Activated naive CD4-positive, alpha-beta T cell treated with anti-CD3 and anti-CD28 coated beads, Interleukin-2, amount 50 U/mL, for 72 hours (primary cell): ENCODE data around the gene SLC39A7. TPM values are rescaled to one million over a fixed set of nuclear protein-coding genes. Genes with fewer than 3 reads are reported as not detected.
A peak's percentile ranks its signal among the peaks of the same experiment; 100 is the strongest.
"Not testable (repeated sequence)": the region's sequence is repeated elsewhere in the genome, so short reads cannot be mapped to it uniquely, and the experiment has no call there.

Experiments
- ATAC-seq, 2 donors: fragments of 150-1000 bp; cut with Tn5 transposase; 2 replicates each; pipeline ENCODE4 v1.10.0; 2021; ENCODE audit warnings: mild to moderate bottlenecking in 2 of 2, moderate library complexity in 2 of 2
- DNase-seq, 2 donors: peaks; one replicate each; pipeline ENCODE4 v3.0.0; 2021 to 2022; ENCODE audit warnings: low spot score in 2 of 2
- H3K27ac Mint-ChIP-seq, 2 donors: one replicate each; pipeline ENCODE4 v1.8.0; 2022; ENCODE audit warnings: mild to moderate bottlenecking in 2 of 2, mixed read lengths in 2 of 2
- H3K36me3 Mint-ChIP-seq, 2 donors: one replicate each; pipeline ENCODE4 v1.8.0; 2022; ENCODE audit warnings: mixed read lengths in 2 of 2
- H3K9me3 Mint-ChIP-seq, 2 donors: one replicate each; pipeline ENCODE4 v1.8.0; 2022; ENCODE audit warnings: mixed read lengths in 2 of 2
- total RNA-seq, 2 donors: library from RNA; stranded (reverse); gene quantifications; one replicate each; pipeline ENCODE4 v1.2.3, GENCODE V29; 2022

SLC39A7 gene
- total RNA-seq, 2 donors from 2014 or later, result 45.8 to 78.2 TPM

DNA sequence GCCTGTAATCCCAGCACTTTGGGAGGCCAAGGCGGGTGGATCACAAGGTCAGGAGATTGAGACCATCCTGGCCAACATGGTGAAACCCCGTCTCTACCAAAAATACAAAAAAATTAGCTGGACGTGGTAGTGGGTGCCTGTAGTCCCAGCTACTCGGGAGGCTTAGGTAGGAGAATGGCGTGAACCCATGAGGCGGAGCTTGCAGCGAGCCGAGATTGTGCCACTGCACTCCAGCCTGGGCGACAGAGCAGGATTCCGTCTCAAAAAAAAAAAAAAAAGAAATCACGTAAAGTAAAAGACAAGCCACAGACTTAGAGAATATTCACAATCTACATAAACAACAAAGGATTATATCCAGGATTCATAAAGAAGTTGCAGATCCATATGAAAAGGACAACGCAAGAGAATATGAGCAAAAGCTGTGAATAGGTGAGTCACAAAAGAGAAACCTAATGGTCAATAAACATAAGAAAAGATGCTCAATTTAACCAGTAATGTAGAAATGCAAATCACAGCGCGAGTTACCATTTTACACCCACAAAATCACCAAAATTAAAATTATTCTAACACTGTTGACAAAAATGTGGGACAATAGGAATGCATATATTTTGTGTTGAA lies 25.9 kb downstream of the SLC39A7 start:
- H3K27ac Mint-ChIP-seq, result not testable (repeated sequence)

DNA sequence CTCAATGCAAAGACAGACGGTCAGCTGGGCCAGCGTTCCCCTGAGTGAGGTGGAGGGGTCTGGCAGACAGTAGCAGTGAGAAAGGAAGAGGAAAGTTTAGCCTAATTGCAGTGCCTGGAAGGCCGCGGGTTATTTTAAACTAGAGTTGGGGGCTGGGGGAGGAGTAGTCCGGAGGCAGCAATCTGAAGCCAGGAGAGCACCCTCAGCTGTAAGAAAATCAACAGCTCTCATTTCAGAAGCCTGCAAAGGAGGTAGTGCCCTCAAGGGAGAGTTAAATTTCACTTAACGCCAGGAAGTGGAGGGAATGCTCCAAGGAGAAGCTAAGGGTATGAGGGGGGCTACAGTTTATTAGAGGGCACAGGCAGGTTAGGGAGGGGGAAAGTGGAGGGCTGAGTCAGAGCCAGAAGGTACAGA lies 34.6 kb downstream of the SLC39A7 start:
- peak overlapping the region in 1 of 2 donors; percentile 6 for H3K27ac Mint-ChIP-seq
- H3K36me3 Mint-ChIP-seq, result no peaks in the 10 kb centered on the region

More for the DNA sequence above, 25.9 kb downstream of the SLC39A7 start:
- not testable (repeated sequence) for ATAC-seq, H3K9me3 Mint-ChIP-seq, DNase-seq, H3K36me3 Mint-ChIP-seq

DNA sequence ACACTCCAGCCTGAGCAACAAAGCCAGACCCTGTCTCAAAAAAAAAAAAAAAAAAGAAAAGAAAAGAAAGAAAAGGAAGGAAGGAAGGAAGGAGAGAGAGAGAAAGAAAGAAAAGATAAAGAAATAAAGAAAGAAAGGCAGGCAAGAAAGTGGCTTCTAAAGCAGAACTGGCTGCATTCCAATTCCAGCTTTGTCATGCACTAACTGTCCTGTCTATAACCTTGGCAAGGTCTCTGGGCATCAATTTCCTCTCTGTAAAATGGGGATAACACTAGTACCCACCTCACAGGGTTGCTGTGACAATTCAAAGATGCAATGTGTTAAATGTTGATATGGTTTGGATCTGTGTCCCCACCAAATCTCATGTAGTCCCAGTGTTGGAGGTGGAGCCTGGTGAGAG lies 35.7 kb downstream of the SLC39A7 start:
- ATAC-seq (no peak), DNase-seq (no peak)
- H3K9me3 Mint-ChIP-seq, result no peaks in the 10 kb centered on the region
- no peak overlapping the region for H3K27ac Mint-ChIP-seq
- no peaks in the 10 kb centered on the region for H3K36me3 Mint-ChIP-seq

More for the DNA sequence above, 34.6 kb downstream of the SLC39A7 start:
- no peak for ATAC-seq
- no peak for DNase-seq
- no peaks in the 10 kb centered on the region for H3K9me3 Mint-ChIP-seq

DNA sequence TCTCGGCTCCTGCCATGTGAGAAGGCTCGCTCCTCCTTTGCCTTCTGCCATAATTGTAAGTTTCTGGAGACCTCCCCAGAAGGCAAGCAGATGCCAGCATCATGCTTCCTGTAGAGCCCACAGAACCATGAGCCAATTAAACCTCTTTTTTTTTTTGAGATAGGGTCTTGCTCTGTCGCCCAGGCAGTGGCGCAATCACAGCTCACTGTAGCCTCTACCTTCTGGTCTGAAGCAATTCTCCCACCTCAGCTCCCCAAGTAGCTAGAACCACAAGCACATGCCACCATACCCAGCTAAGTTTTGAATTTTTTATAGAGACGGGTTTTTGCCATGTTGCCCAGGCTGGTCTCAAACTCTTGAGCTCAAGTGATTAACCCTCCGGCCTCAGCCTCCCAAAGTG lies 36.2 kb downstream of the SLC39A7 start:
- ATAC-seq, result no peak
- Mint-ChIP-seq H3K36me3 (no peaks in the 10 kb centered on the region), H3K27ac (no peak overlapping the region), H3K9me3 (no peaks in the 10 kb centered on the region)
- no peak for DNase-seq

DNA sequence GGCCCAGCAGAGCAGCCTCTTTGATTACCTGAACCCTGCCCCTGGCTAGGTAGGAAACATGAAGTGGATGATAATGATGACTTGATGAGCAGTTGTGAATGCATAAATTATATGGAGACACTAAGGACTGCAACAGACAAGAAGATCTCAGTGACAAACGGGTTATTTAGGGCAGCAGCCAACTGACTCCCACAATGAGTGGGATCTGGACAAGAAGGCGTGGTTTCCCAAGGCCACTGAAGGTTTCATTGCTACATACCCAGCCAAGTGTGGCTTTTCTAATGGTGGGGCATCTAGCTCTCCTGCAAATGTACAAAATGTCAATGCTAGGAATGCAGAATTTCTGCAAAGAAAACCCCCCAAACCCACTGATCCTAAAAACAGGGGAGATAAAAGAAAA lies 37.1 kb downstream of the SLC39A7 start:
- Mint-ChIP-seq H3K9me3 (no peaks in the 10 kb centered on the region), H3K27ac (no peak overlapping the region), H3K36me3 (no peaks in the 10 kb centered on the region)
- ATAC-seq (no peak), DNase-seq (no peak)

DNA sequence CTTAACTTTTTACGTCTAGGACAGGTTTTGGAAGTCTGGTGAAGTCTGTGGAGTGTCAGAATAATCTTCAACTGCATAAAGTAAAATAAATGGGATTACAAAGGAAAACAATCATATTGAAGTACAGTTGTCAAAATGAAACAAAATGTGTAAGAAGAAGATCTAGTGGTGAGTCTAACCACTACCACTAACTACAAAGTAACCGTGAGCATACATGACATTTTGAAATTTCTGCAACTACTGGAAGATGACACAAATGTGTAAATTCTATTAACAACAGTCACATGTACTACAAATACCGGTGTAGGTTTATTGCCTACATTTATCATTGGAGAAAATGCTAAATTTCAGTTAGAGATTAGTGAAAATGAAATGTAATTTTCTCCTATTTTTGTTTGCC lies 41.3 kb downstream of the SLC39A7 start:
- no peak for DNase-seq
- peak; percentile 94 to 97 for ATAC-seq
- Mint-ChIP-seq H3K9me3 (no peaks in the 10 kb centered on the region), H3K36me3 (no peaks in the 10 kb centered on the region), H3K27ac (peak overlapping the region in 1 of 2 donors; percentile 56)

DNA sequence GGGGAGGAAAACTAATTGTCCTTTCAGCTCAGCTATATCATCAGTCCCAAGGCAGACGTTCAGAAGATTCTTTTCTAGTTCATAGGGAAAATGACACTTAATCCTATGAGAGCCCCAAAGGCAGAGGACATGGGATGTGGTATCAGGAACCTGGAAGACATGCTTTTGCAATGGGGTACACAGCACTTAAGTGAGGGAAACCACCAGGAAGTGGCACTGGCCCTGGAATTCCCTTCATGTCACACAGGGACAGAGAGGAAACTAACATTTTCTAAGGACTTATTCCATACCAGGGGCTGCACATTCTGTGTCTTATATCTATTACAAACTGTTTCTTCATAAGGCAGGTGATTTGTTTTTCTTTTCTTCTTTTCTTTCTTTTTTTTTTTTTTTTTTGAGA lies 42.8 kb downstream of the SLC39A7 start:
- no peaks in the 10 kb centered on the region for H3K36me3 Mint-ChIP-seq
- ATAC-seq, result no peak

DNA sequence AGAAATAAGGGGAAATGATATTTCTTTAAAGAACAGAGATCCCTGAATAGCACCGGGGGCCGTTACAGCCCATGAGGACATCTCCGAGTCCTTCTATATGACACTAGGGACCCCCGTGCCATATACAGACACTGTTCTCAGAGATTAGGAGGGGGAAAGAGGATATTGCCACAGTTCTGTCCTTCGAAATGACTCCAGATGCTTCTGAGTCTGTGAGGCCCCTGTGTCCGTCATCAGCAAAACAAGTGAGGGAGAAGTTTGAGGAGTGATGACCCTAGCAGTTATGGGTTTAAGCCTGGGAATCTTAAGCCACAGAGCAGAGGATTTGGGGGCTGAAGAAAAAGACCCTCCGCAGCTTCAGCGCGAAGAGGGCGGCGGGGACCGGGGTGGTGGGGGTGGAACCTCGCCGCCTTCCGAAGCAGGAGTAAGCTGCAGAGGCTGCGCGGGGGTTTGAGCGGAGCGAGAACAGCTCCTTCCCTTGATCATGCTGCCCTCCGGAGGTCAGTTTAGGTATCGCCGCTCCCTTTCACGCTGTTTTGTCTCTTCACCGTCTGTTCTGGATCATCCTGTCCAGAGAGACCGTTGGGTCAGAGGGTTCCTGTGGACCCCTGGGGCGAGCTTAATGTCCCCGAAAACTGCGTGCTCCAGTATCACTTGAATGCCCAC lies 47.4 kb downstream of the SLC39A7 start:
- Mint-ChIP-seq H3K36me3 (peaks cover 26 to 31% of the 10 kb centered on the region in 2 donors), H3K9me3 (no peaks in the 10 kb centered on the region), H3K27ac (peak overlapping the region; percentile 97 to 98)
- peak; percentile 85 to 95 for DNase-seq
- peak; percentile 33 to 43 for ATAC-seq

More for the DNA sequence above, 42.8 kb downstream of the SLC39A7 start:
- no peak overlapping the region for H3K27ac Mint-ChIP-seq
- no peak for DNase-seq
- H3K9me3 Mint-ChIP-seq, result no peaks in the 10 kb centered on the region

- Mint-ChIP-seq H3K36me3 (peaks cover 26 to 31% of the 10 kb centered on the region in 2 donors), H3K9me3 (no peaks in the 10 kb centered on the region), H3K27ac (peak overlapping the region; percentile 97 to 98)
- DNase-seq (no peak), ATAC-seq (peak; percentile 2 to 27)
These were observed 47.9 kb downstream of the SLC39A7 start for GRCh38 chr6:33248643-33248931.

DNA sequence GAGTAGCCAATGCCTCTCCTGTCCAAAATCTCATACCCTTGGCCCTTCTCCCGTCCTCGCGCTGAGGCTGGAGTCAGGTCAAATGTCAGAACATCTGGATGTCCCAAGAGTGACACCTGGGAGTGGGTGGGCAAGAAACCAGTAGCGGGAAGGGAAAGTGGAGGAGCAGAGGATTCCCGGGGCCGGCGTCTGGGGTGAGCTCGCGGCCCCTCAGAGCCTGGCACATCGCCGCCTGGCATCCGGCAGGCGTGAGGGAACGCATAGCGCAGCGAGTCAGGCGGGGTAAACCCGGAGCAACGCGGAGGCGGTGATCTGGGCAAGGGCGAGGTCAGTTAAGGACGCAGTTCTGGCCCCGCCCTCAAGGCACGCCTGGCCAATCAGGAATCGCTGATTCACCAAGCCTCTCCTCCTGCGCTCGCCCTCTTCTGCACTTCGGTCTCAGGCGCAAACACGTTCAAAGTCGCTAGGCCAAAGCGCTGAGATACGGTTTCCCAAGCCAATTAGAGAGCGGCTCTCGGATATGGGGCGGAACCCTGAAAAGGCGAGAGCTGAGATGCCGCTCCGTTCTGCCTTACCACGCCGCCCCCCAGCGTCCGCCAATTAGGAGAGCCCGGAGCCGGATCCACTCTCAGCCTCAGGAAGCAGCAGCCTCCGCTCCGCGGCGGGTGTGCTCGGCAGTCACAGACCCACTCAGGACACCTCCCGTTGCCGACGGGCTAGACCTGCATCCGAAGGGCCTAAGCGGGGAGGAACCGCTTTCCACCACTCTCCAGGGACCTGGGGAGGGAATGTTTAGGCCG lies 48.5 kb downstream of the SLC39A7 start:
- ATAC-seq (peak; percentile 89 to 91), DNase-seq (peak; percentile 94 to 99)
- H3K27ac Mint-ChIP-seq, result peak overlapping the region; percentile 97 to 98
- H3K9me3 Mint-ChIP-seq, result no peaks in the 10 kb centered on the region
- peaks cover 26 to 31% of the 10 kb centered on the region in 2 donors for H3K36me3 Mint-ChIP-seq

GRCh38 chr6:33249732-33250630 lies 49.3 kb downstream of the SLC39A7 start:
- no peaks in the 10 kb centered on the region for H3K9me3 Mint-ChIP-seq
- peaks cover 26 to 31% of the 10 kb centered on the region in 2 donors for H3K36me3 Mint-ChIP-seq
- ATAC-seq (peak in 1 of 2 donors; percentile 25), DNase-seq (peak in 1 of 2 donors; percentile 25)
- H3K27ac Mint-ChIP-seq, result peak overlapping the region; percentile 97 to 98

DNA sequence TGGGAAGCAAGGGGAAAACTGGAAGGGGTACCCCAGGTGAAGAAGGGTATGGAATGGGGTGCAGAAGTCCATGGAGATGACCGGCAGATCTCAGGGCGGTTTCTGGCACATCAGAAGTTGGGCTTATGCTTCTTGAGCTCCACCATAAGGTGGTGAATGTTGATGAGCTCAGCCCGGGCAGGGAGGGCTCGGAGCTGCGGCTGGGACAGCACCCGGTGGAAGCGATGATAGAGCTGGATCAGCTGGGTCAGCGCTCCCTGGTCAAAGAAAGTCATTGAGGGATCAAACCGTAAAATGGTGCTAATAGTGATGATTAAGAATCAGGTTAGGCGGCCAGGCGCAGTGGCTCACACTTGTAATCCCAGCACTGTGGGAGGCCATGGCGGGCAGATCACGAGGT lies 50.1 kb downstream of the SLC39A7 start:
- Mint-ChIP-seq H3K9me3 (no peaks in the 10 kb centered on the region), H3K27ac (peak overlapping the region; percentile 97 to 98), H3K36me3 (peaks cover 26 to 31% of the 10 kb centered on the region in 2 donors)
- no peak for DNase-seq
- no peak for ATAC-seq

DNA sequence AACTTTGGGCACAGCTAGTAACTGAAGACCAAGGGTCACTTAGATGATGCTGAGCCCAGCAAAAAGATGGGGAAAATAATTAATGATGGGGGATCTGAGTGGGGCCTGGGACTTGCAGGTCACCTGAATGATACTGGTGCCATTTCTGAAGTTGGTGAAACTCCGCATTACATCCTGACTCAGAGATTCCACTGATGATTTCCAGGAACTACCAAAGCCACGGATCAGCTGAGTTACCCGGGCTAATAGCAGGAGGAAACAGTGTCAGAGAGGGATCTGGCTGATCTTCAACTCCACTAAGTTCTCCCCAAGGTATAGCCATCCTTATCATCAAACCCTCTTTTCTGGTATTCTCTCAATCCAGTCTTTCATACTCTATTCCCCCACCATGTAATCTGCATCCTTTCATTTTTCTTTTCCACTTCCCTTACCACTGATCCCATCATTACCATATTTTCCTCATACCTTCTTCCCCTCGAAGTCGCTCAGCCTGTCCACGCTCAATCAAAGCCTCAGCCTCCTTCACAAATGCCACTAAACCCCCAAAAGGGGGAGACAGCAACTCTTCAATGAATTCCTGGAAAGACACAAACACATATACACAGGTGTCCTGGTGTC lies 50.8 kb downstream of the SLC39A7 start:
- Mint-ChIP-seq H3K9me3 (no peaks in the 10 kb centered on the region), H3K27ac (peak overlapping the region in 1 of 2 donors; percentile 98), H3K36me3 (peaks cover 26 to 31% of the 10 kb centered on the region in 2 donors)
- ATAC-seq, result no peak
- no peak for DNase-seq

GRCh38 chr6:33252759-33253158 lies 52.1 kb downstream of the SLC39A7 start:
- peaks cover 26 to 31% of the 10 kb centered on the region in 2 donors for H3K36me3 Mint-ChIP-seq
- ATAC-seq (no peak), DNase-seq (no peak)
- no peaks in the 10 kb centered on the region for H3K9me3 Mint-ChIP-seq
- H3K27ac Mint-ChIP-seq, result peak overlapping the region in 1 of 2 donors; percentile 98
